Activated T-cell treated with anti-CD3 and anti-CD28 coated beads for 4 hours (primary cell): ENCODE data around the gene SAT2.
"Not testable (repeated sequence)": the region's sequence is repeated elsewhere in the genome, so short reads cannot be mapped to it uniquely, and the experiment has no call there.

Source experiments
- DNase-seq: peaks from one replicate; pipeline ENCODE4 v3.0.0-alpha.2; 2020

The SAT2 gene

DNA sequence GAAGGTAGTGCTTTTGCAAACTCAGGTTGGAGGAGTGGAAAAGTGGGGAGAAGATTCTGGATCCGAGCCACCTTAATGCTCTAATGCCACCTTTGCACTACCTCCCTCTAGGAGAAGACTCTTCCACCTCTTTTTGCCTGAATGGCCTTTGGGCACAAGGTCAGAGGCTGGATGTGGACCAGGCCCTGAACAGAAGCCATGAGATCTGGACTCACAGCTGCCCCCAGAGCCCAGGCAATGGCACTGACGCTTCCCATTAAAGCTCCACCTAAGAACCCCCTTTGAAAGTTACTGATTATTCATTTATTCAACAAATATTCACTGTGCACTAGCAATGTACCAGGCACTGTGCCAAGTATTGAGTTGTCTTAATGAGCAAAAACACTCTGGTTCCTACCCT lies 5.5 kb upstream of the SAT2 start:
- DNase-seq: no peak

DNA sequence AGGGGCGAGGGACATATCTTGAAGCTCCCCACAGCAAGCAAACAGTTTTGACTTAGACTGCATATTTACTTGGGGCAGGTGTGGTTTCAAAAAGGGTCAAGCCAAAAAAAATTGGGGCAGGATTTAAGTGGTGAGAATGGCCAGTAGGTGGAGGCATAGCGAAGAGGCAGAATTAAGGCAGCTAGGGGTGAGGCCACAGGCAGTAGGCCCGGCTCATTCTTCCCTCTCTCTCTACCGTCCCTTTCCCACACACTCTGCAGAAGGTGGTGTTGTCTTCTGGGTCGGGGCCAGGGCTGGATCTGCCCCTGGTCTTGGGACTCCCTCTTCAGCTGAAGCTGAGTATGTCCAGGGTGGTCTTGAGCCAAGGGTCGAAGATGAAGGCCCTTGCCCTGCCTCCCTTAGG lies 4.9 kb upstream of the SAT2 start:
- DNase-seq: no peak

- no peak for DNase-seq
Observed at GRCh38 chr17:7631398-7632380, 4.1 kb upstream of the SAT2 start.

- no peak for DNase-seq
Observed at GRCh38 chr17:7629939-7630571, 2.4 kb upstream of the SAT2 start, which contains the start of gene SHBG. Gene SHBG (plus strand): TSS chr17:7630135. CDS start chr17:7630173, 38 bp downstream.

GRCh38 chr17:7626956-7627249 lies 718 bp downstream of the SAT2 start:
- DNase-seq: no peak

GRCh38 chr17:7626307-7626706 lies 1.3 kb downstream of the SAT2 start:
- DNase-seq: no peak

- not testable (repeated sequence) for DNase-seq
Observed at GRCh38 chr17:7625749-7626148, 1.9 kb downstream of the SAT2 start.

DNA sequence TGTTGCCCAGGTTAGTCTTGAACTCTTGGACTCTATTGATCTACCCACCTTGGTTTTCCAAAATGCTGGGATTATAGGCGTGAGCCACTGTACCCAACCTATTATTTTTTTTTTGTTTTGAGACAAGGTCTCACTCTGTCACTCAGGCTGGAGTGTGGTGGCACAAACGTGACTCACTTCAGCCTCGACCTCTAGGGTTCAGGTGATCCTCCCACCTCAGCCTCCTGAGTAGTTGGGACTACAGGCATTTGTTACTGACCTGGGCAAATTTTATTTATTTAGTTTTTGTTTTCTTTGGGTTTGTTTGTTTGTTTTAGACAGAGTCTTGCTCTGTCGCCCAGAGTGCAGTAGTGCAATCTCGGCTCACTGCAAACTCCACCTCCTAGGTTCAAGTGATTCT lies 4.0 kb downstream of the SAT2 start:
- DNase-seq: no peak

GRCh38 chr17:7620835-7621234 lies 6.8 kb downstream of the SAT2 start:
- DNase-seq: no peak

GRCh38 chr17:7618608-7619007 lies 9.0 kb downstream of the SAT2 start:
- DNase-seq: no peak

DNA sequence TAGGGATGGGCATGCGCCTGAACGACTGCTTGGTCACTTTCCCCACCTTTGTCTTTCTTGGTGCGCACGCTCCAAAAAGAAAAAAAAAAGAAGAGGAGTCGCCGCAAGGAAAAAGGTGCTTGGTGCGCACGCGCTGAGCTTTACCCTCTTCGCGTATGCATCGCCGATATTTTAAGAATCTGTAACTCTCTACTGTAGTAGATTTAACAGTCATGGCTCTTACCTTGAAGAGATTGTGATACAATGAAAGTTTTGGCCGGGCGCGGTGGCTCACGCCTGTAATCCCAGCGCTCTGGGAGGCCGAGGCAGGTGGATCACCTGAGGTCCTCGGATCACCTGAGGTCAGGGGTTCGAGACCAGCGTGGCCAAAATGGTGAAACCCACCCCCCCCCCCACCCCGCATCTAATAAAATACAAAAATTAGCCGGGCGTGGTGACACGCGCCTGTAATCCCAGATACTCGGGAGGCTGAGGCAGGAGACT lies 12.3 kb downstream of the SAT2 start:
- DNase-seq: no peak

GRCh38 chr17:7614425-7615264 lies 13.0 kb downstream of the SAT2 start, which contains the start of gene FXR2:
Gene FXR2 (minus strand): TSS chr17:7614897. CDS start chr17:7614532, 365 bp downstream.
- peak; percentile 97 for DNase-seq

DNA sequence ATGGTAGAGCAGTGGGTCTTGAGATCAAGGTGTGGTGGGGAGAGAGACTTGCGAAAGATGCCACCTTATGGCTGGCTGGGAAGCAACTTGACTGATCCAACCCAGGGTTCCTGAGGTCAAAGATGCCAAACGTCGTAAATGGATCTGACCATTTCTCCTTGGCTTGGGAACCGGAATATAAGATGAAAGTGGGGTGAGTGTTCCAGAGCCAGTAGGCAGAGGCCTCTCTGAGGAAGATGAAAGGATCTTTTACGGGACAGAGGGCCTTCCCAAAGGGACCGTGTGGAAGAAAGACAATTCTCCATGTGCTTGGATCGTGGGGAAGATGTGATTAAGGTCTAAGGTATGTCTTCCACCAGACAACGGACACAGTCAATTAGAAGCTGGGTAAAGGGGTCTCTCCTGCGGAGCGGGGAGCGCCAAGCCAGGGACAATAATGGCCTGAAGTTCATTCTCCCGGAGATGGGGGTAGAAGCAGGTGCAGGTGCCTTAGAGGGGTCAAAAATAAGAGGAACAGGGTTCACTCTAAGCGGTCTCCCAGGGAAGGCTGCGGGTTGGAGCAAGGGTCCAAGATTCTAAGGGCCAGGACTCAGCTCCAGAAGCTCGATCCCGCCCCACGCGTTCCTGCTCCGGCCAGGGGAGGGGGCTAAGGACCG lies 13.7 kb downstream of the SAT2 start:
- no peak for DNase-seq

DNA sequence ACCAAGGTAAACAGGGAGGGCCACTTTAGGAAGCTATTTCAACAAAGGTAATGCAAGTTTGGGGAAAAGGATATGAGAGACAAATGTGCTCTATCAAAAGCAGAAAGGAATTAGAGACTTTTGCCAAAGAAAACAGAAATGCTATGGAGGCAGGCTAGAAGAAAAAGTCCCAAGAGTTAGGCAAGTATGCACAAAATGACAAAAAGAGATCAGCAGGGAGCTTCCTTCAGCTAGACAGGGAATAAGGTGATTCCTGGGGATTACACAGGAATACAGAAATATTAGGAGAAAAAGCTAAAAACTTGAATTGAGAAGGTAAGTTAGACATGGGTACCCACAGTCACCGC lies 15.4 kb downstream of the SAT2 start:
- no peak for DNase-seq

DNA sequence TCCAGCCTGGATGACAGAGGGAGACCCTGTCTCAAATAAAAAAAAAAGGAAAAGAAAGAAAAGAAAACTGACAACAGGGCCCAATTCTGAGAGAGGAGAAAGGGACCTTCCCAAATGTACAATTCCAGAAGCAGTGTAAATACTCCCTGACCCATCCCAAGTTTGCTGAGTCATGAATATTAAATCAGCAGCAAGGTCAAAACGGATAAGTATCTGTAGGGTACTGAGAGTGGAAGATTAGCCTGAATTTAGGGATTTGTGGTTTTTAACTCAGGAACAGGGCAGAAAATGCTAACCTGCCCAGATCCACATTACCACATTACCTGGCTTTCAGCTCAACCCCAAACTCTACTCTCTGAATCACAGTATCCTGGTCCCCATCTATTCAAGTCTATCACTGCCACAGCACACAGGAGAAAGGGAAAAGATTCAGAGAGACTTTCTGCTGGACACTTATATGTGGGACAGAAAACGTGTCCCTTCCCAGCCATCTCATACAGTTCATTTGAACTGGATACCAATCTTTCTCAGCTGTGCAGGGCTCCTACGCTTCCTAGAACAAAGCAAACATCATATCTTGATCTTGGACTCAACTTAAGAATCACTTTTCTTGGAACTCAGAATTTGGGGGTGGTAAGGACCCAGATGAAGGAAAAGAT lies 15.9 kb downstream of the SAT2 start:
- no peak for DNase-seq

GRCh38 chr17:7610641-7611040 lies 17.0 kb downstream of the SAT2 start:
- DNase-seq: no peak

DNA sequence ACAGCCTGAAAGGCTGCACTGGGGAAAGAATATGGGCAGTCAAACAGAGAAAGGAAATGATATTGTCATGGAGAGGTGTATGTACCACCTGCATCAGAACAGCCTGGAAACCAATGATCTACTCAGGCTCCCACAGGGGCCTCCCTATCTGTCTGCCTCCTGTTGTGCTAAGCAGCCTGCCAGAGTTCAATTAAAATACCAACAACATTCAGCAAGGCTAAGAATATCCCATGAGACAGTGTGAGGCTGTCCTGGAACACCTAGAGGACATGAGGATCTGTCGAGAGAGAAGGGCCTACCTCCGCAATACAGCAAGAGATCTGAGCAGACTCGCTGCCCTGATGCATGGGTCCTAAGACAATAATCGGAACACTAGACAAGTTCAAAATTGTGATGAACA lies 21.3 kb downstream of the SAT2 start:
- no peak for DNase-seq

- not testable (repeated sequence) for DNase-seq
Observed at GRCh38 chr17:7597561-7597960, 30.1 kb downstream of the SAT2 start.

DNA sequence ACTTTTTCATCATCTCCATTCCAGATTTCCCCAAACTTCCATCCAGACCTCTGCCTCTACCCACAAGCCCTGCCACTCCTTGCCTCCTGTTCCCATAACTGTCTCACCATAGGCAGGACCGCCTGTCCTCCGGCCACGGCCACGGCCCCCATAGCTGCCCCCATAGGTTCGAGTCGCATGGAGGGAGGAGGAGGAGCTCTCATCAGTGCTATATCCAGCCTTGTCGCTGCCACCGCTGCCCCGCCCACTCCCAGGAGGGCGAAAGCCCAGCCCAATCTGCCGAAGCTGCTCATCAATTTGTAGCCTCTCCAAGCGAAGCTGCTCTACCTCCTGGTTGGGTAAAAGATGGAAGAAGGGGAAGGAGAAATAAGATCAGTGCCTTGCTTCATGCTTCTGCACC lies 34.3 kb downstream of the SAT2 start:
- DNase-seq: no peak

DNA sequence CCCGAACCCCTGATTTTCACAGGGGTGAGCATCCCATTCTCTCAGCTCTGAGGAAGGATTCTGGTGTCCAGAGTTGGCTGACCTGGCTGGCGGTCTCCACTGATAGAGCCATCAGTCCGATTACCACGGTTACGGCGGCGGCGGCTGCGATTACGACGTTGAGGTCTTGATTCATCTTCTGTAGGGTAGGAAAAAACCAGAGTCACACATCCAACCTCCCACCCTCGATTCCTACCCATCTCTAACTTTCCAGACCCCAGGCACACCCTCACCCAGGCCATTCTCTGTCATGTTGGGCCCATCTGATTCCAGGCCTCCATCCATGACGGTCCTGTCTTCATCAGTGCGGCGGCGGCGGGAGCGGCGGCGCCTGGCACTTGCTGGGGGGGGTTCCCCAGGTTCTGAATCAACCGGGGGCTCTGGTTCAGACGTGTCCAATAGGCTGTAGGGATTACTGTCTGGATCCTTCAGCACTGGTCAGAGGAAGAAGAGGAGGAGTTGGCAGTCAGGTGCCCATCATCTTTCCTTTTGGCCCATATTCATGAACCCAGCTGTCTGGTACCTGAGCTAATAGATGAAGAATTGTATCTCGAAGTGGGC lies 35.1 kb downstream of the SAT2 start:
- no peak for DNase-seq

DNA sequence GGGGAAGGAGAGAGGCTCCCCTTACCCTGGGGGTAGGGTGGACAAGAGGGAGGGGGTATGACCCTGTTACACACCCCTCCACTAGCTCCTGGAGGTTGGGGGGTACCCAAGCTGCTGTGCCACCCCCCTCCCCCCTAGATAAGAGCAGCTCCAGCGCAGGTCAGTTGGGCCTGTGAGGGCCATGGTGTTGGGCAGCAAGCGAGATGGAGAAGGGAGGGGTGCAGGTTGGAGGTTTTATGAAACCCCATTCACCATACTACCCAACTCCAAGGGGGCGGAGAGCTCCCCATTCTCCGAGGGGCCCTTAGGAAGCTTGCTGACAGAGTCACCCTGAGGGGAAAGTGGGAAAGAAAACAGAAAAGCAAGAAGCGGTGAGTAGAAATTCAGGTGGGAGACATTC lies 36.0 kb downstream of the SAT2 start:
- no peak for DNase-seq

GRCh38 chr17:7590743-7591142 lies 36.9 kb downstream of the SAT2 start:
- no peak for DNase-seq
